ENCODE results near the gene CTNNAL1. TPM values are rescaled to one million over a fixed set of nuclear protein-coding genes. Genes with fewer than 3 reads are reported as not detected.

Gene CTNNAL1
- total and polyA plus RNA-seq, 9 of the 15 experiments (the other 6 are each of a cell fraction or from before 2014, with no cell fraction given) = 23.2 to 78.0 (median 46.7) TPM

DNA sequence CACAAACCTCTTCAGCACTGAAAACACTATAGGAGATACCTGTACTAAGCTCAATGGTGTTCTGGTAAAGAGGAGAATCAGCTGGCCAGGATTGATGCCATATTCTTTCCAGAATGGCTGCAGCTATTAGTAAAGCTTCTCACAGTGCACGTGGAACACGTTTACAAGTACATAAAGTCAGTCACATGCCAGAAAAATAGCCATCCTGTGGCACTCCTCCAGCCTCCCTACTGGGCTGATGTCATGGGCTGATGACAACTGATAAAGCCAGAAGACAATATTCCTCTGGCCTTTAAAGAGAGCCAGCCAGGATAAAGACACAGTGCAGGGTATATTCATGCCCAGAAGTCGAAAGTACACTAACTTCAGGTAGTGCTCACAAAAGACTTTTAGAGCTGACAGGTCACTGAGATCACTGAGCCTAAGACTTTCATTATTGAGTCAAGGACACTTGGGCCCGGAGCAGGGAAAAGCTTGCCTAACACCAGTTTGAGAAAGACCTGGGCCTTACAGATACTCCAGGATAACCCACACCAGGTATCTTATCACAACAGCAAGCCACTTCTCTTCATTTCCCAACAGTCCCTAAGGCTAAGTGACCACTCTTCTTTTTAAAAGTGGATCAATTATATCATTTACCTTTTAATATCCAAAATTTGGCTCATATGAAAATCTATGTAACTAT is 49.7 kb downstream of the CTNNAL1 start (continued):
- TF ChIP-seq, protein P1, sequence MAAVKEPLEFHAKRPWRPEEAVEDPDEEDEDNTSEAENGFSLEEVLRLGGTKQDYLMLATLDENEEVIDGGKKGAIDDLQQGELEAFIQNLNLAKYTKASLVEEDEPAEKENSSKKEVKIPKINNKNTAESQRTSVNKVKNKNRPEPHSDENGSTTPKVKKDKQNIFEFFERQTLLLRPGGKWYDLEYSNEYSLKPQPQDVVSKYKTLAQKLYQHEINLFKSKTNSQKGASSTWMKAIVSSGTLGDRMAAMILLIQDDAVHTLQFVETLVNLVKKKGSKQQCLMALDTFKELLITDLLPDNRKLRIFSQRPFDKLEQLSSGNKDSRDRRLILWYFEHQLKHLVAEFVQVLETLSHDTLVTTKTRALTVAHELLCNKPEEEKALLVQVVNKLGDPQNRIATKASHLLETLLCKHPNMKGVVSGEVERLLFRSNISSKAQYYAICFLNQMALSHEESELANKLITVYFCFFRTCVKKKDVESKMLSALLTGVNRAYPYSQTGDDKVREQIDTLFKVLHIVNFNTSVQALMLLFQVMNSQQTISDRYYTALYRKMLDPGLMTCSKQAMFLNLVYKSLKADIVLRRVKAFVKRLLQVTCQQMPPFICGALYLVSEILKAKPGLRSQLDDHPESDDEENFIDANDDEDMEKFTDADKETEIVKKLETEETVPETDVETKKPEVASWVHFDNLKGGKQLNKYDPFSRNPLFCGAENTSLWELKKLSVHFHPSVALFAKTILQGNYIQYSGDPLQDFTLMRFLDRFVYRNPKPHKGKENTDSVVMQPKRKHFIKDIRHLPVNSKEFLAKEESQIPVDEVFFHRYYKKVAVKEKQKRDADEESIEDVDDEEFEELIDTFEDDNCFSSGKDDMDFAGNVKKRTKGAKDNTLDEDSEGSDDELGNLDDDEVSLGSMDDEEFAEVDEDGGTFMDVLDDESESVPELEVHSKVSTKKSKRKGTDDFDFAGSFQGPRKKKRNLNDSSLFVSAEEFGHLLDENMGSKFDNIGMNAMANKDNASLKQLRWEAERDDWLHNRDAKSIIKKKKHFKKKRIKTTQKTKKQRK (IDR thresholded peaks at IDR 0.05; ENCODE audit: borderline replicate concordance, low read depth, low read length) = no peak
- TF ChIP-seq MTA2 (IDR thresholded peaks at IDR 0.05; ENCODE audit: low read depth) (peak; percentile 16; the same call in 1 of the 2 replicates), AFF4 (CRISPR knock-in tag; IDR thresholded peaks at IDR 0.05) (no peak), CLOCK (CRISPR knock-in tag; IDR thresholded peaks at IDR 0.05; ENCODE audit: borderline replicate concordance) (no peak), DLX4 (CRISPR knock-in tag; IDR thresholded peaks at IDR 0.05) (no peak), CEBPG (CRISPR knock-in tag; IDR thresholded peaks at IDR 0.05) (no peak), CEBPG (tag; conservative IDR thresholded peaks at IDR 0.05 in 1 of 2, IDR thresholded peaks at IDR 0.05 in 1 of 2) (0 out of 4 replicates have a peak, but pooled peaks of 1 of the 2 experiments have one; percentile 6), USF2 (CRISPR knock-in tag; IDR thresholded peaks at IDR 0.05) (no peak), ZNF436 (CRISPR knock-in tag; IDR thresholded peaks at IDR 0.05) (no peak), ZNF174 (CRISPR knock-in tag; IDR thresholded peaks at IDR 0.05) (no peak), ARID1B (IDR thresholded peaks at IDR 0.05) (peak; percentile 83), NFIX (CRISPR knock-in tag; IDR thresholded peaks at IDR 0.05; ENCODE audit: low read depth) (no peak), PKNOX1 (IDR thresholded peaks at IDR 0.05) (peak; percentile 62; the same call in 1 of the 2 replicates), SP1 (CRISPR knock-in tag; IDR thresholded peaks at IDR 0.05) (no peak)
